Prostate gland (tissue), 2 donors: ENCODE data around the gene OR3A3.

ENCODE experiments used
- POLR2A ChIP-seq: fragments of 450-650 bp; IDR thresholded peaks from one replicate; pipeline ENCODE4 v1.6.1; 2016; ENCODE audit warnings: antibody characterized with exemption, mild to moderate bottlenecking
- POLR2AphosphoS5 ChIP-seq: sonication (generic); formaldehyde crosslinking; IDR thresholded peaks from one replicate; pipeline ENCODE4 v1.6.1; 2017; ENCODE audit warnings: antibody characterized with exemption
- TF ChIP-seq, protein P1 (sequence below), 4 experiments: fragments of 200-600 bp in 2 of 4; fragments of 450-650 bp in 2 of 4; sonication (generic) in 2 of 4; IDR thresholded peaks; 1 replicate in 3 of 4; 2 replicates in 1 of 4; pipeline ENCODE4 v1.5.1; 2016 to 2019; ENCODE audit warnings: antibody characterized with exemption in 4 of 4, mild to moderate bottlenecking in 2 of 4, moderate library complexity in 2 of 4

DNA sequence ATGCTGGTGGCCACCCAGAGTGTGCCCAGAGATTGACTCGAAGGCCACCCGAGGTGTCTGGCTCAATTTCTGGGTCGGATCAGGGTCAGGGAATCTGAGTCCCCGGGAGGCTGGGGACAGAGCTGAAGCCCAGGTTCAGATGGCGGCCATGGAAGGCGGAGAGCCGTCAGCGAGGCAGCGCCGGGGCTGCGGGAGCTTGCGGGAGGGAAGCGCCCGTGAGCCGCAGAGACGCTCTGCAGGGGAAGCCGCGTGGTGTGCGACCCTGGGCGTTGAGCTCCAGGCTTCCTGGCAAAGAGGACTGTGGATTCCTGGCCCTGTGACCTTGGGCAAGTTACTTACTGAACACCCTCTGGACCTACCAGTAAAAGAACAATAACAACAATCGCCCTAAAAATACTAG, 61.0 kb downstream of the OR3A3 start:
- TF ChIP-seq POLR2AphosphoS5 (no peak), POLR2A (no peak)
- TF ChIP-seq, protein P1, sequence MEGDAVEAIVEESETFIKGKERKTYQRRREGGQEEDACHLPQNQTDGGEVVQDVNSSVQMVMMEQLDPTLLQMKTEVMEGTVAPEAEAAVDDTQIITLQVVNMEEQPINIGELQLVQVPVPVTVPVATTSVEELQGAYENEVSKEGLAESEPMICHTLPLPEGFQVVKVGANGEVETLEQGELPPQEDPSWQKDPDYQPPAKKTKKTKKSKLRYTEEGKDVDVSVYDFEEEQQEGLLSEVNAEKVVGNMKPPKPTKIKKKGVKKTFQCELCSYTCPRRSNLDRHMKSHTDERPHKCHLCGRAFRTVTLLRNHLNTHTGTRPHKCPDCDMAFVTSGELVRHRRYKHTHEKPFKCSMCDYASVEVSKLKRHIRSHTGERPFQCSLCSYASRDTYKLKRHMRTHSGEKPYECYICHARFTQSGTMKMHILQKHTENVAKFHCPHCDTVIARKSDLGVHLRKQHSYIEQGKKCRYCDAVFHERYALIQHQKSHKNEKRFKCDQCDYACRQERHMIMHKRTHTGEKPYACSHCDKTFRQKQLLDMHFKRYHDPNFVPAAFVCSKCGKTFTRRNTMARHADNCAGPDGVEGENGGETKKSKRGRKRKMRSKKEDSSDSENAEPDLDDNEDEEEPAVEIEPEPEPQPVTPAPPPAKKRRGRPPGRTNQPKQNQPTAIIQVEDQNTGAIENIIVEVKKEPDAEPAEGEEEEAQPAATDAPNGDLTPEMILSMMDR (IDR thresholded peaks at IDR 0.05): no peak
